HG02678 (cell line): ENCODE results near the gene PIWIL1.

Experiments
- ATAC-seq: cut with Tn5 transposase; IDR thresholded peaks from one replicate; pipeline ENCODE4 v1.9.1; 2021; ENCODE audit warnings: mild to moderate bottlenecking, moderate library complexity; ENCODE audit not compliant: unreplicated experiment

The PIWIL1 gene

GRCh38 chr12:130336723-130337487 lies 782 bp upstream of the PIWIL1 start:
- ATAC-seq = no peak

- no peak for ATAC-seq
Measured at GRCh38 chr12:130338794-130339601, 1.3 kb downstream of the PIWIL1 start.

- no peak for ATAC-seq
Measured at GRCh38 chr12:130339951-130340350, 2.3 kb downstream of the PIWIL1 start.

DNA sequence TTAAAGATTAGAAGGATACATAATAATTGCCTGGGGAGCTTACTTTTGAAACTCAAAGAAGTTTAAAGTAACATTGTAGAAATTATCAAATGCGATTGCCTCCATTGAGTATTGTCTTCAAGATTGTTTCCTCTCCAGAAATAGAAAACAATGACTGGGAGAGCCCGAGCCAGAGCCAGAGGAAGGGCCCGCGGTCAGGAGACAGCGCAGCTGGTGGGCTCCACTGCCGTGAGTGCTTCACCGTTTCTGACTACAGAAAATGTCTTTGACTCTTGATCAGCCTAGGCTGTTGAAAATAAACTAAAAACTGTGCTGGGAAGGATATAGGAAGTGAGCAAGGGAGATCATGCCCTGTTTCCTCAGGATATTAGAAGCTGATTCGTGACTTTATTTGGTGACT lies 4.8 kb downstream of the PIWIL1 start:
- no peak for ATAC-seq

DNA sequence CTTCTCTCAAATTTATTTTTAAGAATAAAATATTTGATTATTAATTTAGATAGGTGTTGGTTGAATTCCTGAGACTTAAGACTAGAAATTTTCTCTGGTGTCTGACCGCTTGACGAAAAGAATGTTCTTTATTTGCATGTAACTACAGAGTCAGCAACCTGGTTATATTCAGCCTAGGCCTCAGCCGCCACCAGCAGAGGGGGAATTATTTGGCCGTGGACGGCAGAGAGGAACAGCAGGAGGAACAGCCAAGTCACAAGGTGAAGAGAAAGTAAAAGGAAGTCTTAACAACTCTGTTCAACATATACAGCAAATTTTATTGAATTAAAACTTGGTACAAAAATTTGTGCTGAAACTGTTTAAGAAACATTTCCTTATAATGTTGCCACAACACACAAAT lies 5.2 kb downstream of the PIWIL1 start:
- ATAC-seq = no peak

- ATAC-seq = no peak
Measured at GRCh38 chr12:130344529-130344928, 6.8 kb downstream of the PIWIL1 start.

- no peak for ATAC-seq
Measured at GRCh38 chr12:130345292-130345691, 7.6 kb downstream of the PIWIL1 start.

GRCh38 chr12:130347588-130347987 lies 9.9 kb downstream of the PIWIL1 start:
- ATAC-seq = no peak

DNA sequence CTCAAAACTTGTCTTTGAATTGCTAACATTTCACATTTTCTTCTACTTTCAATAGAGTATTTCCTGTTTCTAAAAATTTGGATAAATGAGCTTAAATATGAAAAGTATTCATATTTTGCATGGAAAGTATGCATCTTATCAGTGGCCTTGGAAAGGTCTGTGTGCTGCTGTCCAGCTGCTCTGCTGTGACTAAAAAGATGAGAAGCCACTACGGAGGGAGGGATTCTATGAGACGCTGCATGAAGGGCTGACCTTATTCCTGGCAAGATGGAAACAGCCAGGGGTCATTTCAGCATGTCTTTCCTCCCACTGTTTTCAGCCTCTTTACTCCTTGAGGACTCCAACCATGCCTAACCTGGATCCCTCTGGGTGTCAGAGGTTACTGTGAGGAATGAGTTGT lies 13.0 kb downstream of the PIWIL1 start:
- no peak for ATAC-seq

DNA sequence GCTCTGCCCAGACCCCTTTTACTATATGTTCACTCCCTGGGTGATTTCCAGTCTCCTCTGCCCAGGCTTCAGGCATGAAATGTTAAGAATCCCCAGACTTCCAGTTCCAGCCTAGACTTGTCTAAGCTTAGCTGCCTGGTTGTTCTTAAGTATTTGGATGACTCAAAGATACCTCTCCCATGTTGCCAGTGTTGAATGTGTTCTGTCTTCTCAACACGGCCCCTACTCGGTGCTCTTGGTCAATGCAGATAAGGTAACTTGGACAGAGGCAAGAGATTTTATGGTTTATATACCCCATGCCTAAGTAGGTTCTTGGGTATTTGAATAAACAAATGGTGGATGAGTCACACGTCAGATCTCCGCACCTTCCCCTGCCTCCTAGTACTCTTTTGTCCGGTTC lies 13.6 kb downstream of the PIWIL1 start:
- ATAC-seq = no peak

DNA sequence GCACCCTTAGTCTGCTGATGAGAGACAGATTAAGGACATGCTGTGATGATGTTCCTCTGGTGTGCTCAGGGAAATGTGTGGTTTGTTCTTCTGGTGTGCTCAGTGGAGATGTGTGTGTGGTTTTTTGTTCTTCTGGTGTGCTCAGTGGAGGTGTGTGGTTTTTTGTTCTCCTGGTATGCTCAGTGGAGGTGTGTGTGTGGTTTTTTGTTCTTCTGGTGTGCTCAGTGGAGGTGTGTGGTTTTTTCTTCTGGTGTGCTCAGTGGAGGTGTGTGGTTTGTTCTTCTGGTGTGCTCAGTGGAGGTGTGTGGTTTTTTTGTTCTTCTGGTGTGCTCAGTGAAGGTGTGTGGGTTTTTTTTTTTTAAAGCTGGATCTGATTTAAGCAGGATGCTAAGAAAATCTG lies 15.4 kb downstream of the PIWIL1 start:
- no peak for ATAC-seq

DNA sequence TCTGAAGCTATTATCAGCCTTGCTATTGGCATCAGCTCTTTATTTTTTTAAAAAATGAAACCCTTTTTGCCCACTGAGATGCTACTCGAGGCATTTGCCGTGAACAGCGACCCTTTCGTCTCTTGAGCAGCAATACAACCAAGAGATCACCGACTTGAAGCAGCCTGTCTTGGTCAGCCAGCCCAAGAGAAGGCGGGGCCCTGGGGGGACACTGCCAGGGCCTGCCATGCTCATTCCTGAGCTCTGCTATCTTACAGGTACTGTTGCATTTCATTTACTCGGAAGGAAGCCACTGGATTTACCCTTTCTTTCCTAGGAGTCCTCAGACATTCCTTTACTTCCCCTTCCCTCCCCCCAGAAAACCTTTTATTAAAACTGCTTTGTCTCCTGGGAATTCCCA lies 16.7 kb downstream of the PIWIL1 start:
- ATAC-seq = no peak

GRCh38 chr12:130356222-130356621 lies 18.5 kb downstream of the PIWIL1 start:
- ATAC-seq = no peak

GRCh38 chr12:130357241-130357640 lies 19.6 kb downstream of the PIWIL1 start:
- ATAC-seq = no peak

GRCh38 chr12:130357729-130358330 lies 20.1 kb downstream of the PIWIL1 start:
- ATAC-seq = no peak

- ATAC-seq = no peak
Measured at GRCh38 chr12:130362060-130362459, 24.4 kb downstream of the PIWIL1 start.

GRCh38 chr12:130364578-130364977 lies 26.9 kb downstream of the PIWIL1 start:
- ATAC-seq = no peak

- ATAC-seq = no peak
Measured at GRCh38 chr12:130366159-130366558, 28.5 kb downstream of the PIWIL1 start.

DNA sequence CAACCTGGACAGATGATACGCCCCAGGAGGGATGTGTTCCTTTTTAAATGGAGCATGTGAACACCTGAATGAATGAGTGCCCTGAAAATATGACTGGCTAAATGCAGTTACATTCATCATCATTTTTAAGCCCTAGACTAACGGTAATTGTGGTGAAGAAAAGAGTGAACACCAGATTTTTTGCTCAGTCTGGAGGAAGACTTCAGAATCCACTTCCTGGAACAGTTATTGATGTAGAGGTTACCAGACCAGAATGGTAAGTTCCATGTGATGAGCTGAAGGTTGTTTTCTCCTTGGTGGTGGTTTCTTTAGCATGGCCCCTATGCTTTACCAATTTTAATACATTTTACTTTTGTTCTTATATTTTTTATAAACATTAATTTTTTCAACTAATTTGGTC lies 29.3 kb downstream of the PIWIL1 start:
- no peak for ATAC-seq

- no peak for ATAC-seq
Measured at GRCh38 chr12:130367523-130367922, 29.8 kb downstream of the PIWIL1 start.

- no peak for ATAC-seq
Measured at GRCh38 chr12:130369816-130370215, 32.1 kb downstream of the PIWIL1 start.

GRCh38 chr12:130371296-130371695 lies 33.6 kb downstream of the PIWIL1 start:
- no peak for ATAC-seq
